NCI-H2227 (cell line): ENCODE data around the gene CXADR.

Experiments
- DNase-seq: peaks from one replicate; lab custom pipeline; 2025; ENCODE audit not compliant: unreplicated experiment; lab: John Stamatoyannopoulos, UW

Gene CXADR

DNA sequence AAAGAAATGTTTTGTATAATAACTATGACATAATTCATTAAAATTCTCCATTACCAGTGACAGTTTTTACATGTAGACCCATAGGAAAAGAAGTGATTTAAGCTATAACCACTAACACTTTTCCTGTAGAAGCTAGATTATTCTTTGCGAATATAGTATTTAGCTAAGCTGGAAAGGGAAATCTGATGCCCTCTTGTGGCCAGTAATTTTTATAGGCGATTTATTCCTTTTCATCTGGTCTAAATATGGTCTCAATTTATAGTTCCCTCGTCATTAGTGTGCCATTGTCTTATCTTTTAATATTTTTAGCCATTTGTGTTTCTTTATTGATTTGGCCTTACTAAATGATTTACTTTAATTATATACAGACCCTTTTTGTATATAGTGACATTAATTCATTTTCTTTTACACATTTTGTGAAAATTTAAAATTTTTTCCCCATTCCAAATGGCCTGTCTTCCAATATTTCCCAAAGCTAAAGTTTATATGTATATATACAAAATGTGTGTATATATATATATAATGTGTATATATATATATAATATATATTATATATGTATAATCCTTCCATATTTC lies 73.1 kb downstream of the CXADR start:
- peak; percentile 69 for DNase-seq

DNA sequence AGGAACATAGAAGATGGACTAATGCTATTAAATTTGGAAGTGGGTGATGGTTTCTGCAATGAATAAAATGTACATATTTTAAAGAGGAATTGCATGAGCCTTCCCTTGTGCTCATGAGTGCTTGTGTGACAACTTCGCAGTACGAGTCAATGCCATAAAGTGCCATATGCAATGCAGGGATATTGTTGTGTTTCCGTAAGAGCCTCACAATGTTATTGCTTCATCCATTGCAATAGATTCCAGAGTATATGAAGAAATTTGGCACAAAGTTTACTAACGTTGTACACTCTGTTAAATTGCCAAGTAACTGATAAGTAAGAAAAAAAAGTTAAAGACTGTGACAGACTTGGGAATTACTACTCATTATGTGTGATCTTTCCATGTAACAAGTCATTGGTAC lies 77.6 kb downstream of the CXADR start:
- DNase-seq, result no peak

DNA sequence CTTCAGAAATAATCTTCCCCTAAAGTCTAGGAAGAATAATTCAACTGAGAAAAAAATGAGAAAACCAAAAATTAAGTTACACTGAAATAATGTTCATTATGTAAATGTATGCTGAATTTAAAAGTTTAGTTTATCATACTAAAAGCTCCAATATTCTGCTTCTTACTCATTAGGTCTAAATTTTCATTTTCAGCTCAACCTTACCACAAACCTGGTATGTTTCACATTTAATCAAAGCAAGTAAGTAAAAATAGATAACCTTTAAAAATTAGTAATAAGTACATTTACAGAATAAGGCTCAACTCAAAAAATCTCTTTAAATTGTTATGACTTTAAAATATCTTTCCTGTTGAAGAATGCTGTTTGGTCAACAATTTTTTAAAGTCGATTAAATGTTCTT lies 84.8 kb downstream of the CXADR start:
- DNase-seq, result no peak

DNA sequence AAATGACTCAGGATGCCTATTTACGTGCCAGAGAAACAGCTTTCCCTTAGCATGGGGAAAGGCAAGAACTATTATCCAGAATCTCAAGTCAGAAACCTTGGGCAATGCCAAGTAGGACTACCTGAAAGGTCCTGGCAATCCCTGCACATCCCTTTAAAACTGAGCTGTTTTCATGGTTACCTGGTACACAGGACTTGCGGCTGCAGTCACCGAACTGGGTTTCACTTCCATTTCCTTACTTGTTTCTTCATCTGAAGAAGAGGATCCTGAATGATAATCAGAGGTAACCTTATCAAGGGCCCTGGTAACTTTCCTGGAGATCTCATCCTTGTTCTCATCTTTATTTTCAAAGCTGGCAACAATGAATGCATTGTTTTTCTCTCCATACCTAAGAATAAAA lies 85.6 kb downstream of the CXADR start:
- DNase-seq, result no peak

GRCh38 chr21:17602874-17603273 lies 90.0 kb downstream of the CXADR start:
- DNase-seq, result no peak

DNA sequence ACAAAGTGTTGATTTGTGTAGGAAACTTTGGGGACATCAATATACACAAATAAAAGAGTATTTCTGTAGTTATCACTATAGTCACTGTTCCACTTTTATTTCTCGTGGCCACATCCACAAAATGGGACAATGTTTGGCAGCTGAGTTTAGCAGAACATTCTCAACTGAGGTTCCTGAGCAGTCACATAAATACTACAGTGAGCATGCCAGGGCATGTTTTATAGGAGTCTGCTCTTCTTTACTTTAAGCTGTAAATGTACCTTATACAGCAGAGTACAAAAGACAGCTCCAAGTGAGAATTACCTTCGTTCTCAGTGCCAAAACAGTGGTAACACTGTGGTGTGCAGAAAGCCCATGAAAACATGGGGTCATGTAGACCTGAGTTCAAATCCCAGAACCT lies 94.8 kb downstream of the CXADR start:
- no peak for DNase-seq

- no peak for DNase-seq
These were observed 96.8 kb downstream of the CXADR start for GRCh38 chr21:17609681-17610080.

DNA sequence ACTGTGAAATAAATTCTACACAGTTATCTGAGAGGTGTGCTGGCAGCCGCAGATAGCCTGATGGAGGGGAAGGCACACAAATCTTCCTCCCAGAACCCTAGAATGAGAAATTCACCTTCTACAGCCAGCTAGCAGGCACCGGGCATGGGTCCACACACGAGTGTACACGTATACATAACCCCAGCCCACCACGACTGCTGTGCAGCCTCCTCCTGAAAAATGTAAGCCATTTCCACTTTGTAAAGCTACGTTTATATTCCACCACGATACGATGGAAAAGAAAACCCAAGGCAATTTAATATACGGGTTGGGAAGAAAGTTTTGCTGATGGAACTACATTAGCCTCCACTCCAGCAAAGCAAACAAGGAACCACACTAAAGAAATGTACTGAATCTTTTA lies 98.1 kb downstream of the CXADR start:
- DNase-seq, result no peak

- DNase-seq, result peak; percentile 90
These were observed 98.7 kb downstream of the CXADR start for GRCh38 chr21:17611414-17612022.

DNA sequence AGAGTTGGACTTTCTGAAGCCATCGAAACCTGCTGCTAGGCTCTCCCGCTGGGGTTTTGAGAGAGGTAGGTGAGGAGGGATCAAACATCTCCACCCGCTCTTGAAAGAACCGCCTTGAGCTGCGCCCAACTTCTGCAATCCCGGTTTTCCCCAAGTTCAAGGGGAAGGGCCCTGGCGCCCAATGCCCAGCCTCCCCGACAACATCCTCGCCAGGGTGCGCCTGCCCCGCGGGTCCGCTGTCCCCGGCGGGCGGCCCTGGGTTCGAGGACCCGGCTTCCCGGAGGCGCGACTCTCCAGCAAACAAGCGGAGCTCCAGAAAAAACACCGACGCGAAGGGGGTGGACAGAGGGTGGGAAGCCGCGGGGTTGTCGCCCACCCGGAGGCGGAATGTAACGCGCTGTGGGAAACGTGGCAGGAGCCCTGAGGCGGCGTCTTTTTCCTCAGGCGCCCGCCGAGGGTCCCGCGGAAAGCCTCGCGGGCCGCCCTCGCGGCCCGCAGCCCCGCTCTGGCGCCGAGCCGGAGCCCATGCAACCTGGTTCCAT lies 99.3 kb downstream of the CXADR start:
- peak; percentile 48 for DNase-seq

DNA sequence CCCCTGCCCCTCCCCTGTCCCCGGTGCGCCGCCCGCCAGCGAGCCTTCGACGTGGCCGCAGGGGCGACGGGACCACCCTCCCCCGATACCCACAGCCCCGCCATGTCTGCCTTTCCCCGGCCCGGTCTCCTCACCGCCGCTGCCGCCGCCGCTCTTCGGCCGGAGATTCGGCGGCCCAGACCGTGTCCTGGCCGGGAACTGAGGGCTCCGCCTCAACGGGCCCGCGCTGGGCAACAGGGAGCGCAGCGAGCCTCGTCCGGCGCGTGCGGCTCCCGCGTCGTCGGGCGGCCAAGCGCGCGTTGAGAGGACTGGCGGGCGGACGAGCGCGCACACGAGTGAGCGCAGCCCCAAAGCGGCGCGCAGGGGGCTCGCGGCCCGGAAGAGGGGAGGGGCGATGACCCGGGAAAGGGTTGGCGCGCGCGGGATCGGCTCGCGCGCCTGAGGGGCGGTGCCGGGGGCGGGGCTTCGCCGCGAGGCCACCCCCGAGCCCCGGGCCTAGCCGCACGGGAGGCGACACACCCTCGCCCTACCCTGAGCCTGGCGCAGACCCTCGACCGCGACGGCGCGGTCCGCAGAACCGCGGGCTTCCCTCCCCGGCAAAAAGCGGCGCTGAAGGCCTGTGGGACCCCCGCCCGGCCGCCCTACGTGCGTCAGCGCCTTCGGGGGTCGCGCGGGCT lies 99.9 kb downstream of the CXADR start, which contains the start of gene BTG3:
TSS of gene BTG3 (minus strand) at position 337 of the 677 bp plus-strand sequence. CDS start 3,757 bp downstream, outside the sequence.
- DNase-seq, result peak; percentile 95

GRCh38 chr21:17613242-17613676 lies 100.4 kb downstream of the CXADR start:
- peak; percentile 83 for DNase-seq

DNA sequence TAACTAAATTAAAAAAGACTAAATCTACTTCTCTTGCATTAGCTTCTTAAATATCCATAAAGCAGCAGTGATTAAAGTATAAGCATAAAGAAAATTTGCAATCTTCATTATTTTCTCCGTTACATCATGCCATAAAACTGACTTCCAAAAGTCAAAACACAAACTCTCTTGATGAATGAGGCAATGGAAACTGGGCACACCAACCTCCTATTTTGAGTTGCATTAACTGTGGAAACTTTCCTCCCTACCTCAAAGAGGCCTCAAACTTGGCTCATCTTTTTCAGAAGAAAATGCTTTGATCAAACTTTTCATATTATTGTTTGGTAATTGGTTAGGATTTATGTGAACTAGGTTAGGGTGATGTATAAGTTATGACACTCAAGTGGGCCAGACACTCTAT lies 104.0 kb downstream of the CXADR start:
- DNase-seq, result no peak

- no peak for DNase-seq
These were observed 109.2 kb downstream of the CXADR start for GRCh38 chr21:17622018-17622417.

DNA sequence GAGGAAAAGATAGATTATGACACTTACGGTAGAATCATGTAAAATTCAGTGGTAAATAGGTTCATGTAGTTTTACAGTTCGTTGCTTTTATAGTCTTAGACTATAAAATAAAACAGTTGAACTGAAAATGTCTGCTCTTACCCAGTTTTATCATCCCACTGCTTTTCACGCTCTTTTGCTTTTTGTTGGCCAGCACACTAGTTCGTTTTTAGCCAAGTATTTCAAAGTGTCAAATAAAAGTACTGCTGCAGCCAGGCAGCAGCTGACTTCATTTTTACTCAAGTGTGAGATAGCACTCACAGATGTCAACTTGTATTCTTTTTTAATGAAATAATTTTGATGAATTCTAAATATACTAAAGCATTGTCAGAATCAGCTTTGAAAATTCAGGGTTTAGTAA lies 118.4 kb downstream of the CXADR start:
- DNase-seq, result no peak

DNA sequence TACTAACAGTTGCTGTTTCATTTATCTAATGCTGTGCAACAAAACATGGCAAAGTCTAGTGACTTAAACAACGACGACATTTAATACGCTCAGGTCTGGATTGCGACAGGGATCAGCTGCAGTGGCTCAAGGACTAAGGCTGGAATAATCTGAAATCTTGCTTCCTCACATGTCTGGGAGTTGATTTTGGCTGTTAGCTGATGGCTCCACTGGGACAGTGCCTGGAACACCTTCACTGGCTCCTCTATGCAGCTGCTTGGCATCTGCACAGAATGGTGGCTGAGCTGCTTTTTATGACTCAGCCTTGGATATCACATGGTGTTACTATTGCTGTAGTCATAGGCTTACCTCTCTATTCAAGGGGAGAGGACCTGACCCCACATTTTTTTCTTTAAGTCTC lies 123.9 kb downstream of the CXADR start:
- no peak for DNase-seq

DNA sequence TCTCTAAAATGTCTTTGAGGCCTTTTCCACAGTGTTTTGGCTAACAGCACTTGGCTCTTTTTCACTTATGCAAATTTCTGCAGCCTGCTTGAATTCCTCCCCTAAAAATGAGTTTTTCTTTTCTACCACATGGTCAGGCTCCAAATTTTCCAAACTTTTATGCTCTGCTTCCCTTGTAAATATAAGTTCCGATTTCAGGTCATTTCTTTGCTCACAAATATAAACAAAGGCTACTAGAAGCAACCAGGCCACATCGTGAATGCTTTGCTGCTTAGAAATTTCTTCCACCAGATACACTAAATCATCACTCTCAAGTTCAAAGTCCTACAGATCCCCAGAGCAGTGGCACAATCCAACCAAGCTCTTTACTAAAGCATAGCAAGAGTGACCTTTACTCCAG lies 128.0 kb downstream of the CXADR start:
- no peak for DNase-seq
